AG09319 (cell line): ENCODE data around the gene PSMB4.
A peak's percentile ranks its signal among the peaks of the same experiment; 100 is the strongest.

Source experiments
- DNase-seq: peaks from one replicate; pipeline ENCODE4 v3.0.0-alpha.2; 2010; ENCODE audit warnings: low read depth; ENCODE audit errors: extremely low read depth
- CTCF ChIP-seq: IDR thresholded peaks from 2 replicates; pipeline ENCODE4 v1.5.1; 2011; ENCODE audit warnings: low read depth, mild to moderate bottlenecking, inconsistent platforms, low read length, moderate library complexity

PSMB4 gene

DNA sequence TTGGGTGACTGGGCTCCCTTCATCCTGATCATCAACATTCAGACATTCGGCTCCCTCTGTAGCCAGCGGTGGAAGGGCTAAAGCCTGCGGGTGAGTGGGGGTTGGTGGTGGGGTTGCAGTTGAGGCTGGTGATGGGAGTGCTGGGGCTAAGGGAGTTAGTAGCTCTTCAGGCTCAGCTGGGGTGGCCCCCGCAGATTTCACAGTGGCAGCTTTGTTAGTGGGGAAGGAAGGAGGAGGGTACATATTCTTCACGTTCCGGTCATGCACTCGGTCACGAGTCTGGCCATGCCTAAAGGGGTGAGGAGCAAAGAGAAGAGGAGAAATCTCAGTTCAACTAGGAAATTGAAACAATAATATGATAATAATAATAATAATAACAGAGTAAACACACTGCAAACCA lies 6.8 kb downstream of the PSMB4 start:
- TF ChIP-seq CTCF = no peak
- DNase-seq = no peak

GRCh38 chr1:151407304-151407703 lies 7.9 kb downstream of the PSMB4 start:
- TF ChIP-seq CTCF = no peak
- DNase-seq = no peak

DNA sequence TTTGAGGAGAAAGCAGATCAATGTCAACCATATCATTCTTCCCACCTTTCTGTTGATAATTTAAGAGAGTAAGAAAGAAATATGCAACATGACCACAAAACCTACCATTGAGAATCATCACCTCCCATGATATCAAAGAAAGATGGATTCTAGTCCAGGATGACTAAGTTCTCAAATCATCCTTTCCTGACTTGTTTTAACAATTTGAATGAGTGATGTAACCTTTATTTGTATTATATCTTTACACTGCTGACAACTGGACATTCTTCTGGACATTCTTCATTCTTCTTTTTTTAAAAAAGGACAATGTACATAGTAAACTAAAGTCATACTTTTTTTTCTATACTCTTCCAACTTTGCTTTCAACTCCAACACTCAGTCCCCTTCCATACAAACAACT lies 9.5 kb downstream of the PSMB4 start:
- TF ChIP-seq CTCF = no peak
- no peak for DNase-seq

DNA sequence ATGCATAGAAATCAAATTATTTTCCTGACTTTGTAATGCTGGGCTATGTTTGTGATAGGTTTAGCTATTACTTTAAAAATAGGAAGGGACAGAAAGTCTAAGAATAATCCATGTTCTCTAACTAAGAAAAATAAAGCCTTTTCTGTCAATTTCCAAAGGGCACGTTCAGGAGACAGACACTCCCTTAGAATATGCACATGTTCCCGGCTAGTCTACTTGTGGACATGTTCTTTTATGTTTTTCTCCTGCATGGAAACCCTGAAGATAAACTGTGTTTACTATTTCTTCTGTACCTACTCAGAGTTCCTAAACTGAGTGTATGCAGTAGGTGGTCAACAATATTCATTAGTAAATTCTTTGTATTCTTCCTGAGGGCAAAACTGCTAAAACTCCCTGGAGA lies 12.5 kb downstream of the PSMB4 start:
- no peak for TF ChIP-seq CTCF
- DNase-seq = no peak

GRCh38 chr1:151416231-151416630 lies 16.9 kb downstream of the PSMB4 start:
- peak; percentile 32 for DNase-seq
- TF ChIP-seq CTCF = no peak

DNA sequence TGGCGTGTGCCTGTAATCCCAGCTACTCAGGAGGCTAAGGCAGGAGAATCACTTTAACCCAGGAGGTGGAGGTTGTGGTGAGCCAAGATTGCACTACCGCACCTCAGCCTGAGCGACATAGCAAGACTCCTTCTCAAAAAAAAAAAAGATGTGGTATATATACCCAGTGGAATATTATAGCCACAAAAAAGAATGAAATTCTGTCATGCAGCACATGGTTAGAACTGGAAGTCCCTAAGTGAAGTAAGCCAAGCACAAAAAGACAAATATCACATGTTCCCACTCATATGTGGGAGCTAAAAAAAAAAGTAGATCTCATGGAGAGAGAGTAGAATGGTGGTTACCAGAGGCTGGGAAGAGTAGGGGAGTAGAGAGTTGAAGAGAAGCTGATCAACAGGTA lies 18.7 kb downstream of the PSMB4 start:
- DNase-seq = no peak

GRCh38 chr1:151419819-151420218 lies 20.4 kb downstream of the PSMB4 start:
- no peak for DNase-seq
- no peak for TF ChIP-seq CTCF

More for the DNA sequence above, 18.7 kb downstream of the PSMB4 start:
- no peak for TF ChIP-seq CTCF
